Measurements from ENCODE around the gene GINS1.

Gene GINS1

GRCh38 chr20:25390538-25391528 lies 16.6 kb upstream of the GINS1 start, which contains the start of gene ABHD12:
Gene ABHD12 (minus strand): TSS chr20:25390835. CDS start chr20:25390703, 132 bp downstream.
- peak within 1 kb of the TSS; percentile 88 to 95 for H3K4me3 ChIP-seq (replicated peaks in 1 of 2; ENCODE audit: low read depth in 2 of 2, low read length in 2 of 2)
- TF ChIP-seq CTCF (IDR thresholded peaks at IDR 0.05; ENCODE audit: low read depth, low read length) = no peak
- peak; percentile 95 to 97 for DNase-seq (ENCODE audit: low read depth in 2 of 2)

GRCh38 chr20:25394276-25394675 lies 13.2 kb upstream of the GINS1 start:
- no peak overlapping the region for H3K4me3 ChIP-seq (replicated peaks in 1 of 2; ENCODE audit: low read depth in 2 of 2, low read length in 2 of 2)
- no peak for DNase-seq (ENCODE audit: low read depth in 2 of 2)
- TF ChIP-seq CTCF (IDR thresholded peaks at IDR 0.05; ENCODE audit: low read depth, low read length) = no peak

- no peak for TF ChIP-seq CTCF (IDR thresholded peaks at IDR 0.05; ENCODE audit: low read depth, low read length)
- DNase-seq (ENCODE audit: low read depth in 2 of 2) = no peak
- H3K4me3 ChIP-seq (replicated peaks in 1 of 2; ENCODE audit: low read depth in 2 of 2, low read length in 2 of 2) = no peak overlapping the region
Measured at GRCh38 chr20:25394996-25395395, 12.5 kb upstream of the GINS1 start.

GRCh38 chr20:25397096-25397495 lies 10.4 kb upstream of the GINS1 start:
- no peak overlapping the region for H3K4me3 ChIP-seq (replicated peaks in 1 of 2; ENCODE audit: low read depth in 2 of 2, low read length in 2 of 2)
- TF ChIP-seq CTCF (IDR thresholded peaks at IDR 0.05; ENCODE audit: low read depth, low read length) = no peak
- no peak for DNase-seq (ENCODE audit: low read depth in 2 of 2)

GRCh38 chr20:25397821-25398220 lies 9.7 kb upstream of the GINS1 start:
- TF ChIP-seq CTCF (IDR thresholded peaks at IDR 0.05; ENCODE audit: low read depth, low read length) = no peak
- no peak for DNase-seq (ENCODE audit: low read depth in 2 of 2)

GRCh38 chr20:25398376-25399036 lies 9.0 kb upstream of the GINS1 start:
- no peak for TF ChIP-seq CTCF (IDR thresholded peaks at IDR 0.05; ENCODE audit: low read depth, low read length)
- no peak overlapping the region for H3K4me3 ChIP-seq (replicated peaks in 1 of 2; ENCODE audit: low read depth in 2 of 2, low read length in 2 of 2)
- no peak for DNase-seq (ENCODE audit: low read depth in 2 of 2)

More at GRCh38 chr20:25397821-25398220, 9.7 kb upstream of the GINS1 start:
- no peak overlapping the region for H3K4me3 ChIP-seq (replicated peaks in 1 of 2; ENCODE audit: low read depth in 2 of 2, low read length in 2 of 2)
